GM19239 (cell line): ENCODE measurements around the gene RAB4A.
A peak's percentile ranks its signal among the peaks of the same experiment; 100 is the strongest.

Source experiments
- DNase-seq: peaks from one replicate; pipeline ENCODE4 v3.0.0; 2011; ENCODE audit warnings: low spot score; ENCODE audit not compliant: insufficient read length
- FAIRE-seq: peaks from 2 replicates; lab custom pipeline; 2011; peaks lifted over from hg19 to GRCh38; lab: Jason Lieb, UNC

The RAB4A gene

DNA sequence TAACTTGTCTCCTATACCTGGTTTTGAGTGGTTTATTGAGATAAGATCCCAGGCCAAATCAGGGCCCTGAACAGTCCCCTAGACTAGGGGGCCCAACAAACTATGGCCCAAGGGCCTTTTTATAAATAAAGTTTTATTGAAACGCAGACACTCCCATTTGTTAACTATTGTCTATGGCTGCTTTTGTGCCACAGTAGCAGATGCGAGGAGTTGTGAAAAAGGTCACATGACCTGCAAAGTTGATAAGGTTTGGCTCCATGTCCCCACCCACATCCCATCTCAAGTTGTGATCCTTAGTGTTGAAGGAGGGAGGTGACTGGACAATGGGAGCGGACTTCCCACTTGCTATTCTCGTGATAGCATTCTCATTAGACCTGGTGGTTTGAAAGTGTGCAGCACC lies 29.5 kb upstream of the RAB4A start:
- no peak for DNase-seq
- no peak for FAIRE-seq

DNA sequence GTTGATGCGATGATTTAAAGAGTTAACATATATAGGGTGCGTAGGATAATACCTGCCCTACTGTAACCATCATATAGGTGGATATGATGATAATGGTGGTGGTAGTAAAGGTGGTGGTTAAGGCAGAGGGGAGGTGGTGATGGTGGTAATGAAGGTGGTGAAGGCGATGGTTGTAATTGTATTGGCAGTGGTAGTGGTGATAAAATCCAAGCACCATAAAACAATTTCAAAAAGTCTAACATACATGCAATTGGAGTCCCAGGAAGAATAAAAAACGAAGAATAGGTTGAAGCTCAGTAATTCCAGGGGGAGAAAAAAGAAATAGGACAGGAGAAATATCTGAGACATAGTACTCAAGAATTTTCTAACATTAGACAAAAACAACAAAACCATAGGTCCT lies 27.3 kb upstream of the RAB4A start:
- DNase-seq = no peak
- FAIRE-seq = no peak

DNA sequence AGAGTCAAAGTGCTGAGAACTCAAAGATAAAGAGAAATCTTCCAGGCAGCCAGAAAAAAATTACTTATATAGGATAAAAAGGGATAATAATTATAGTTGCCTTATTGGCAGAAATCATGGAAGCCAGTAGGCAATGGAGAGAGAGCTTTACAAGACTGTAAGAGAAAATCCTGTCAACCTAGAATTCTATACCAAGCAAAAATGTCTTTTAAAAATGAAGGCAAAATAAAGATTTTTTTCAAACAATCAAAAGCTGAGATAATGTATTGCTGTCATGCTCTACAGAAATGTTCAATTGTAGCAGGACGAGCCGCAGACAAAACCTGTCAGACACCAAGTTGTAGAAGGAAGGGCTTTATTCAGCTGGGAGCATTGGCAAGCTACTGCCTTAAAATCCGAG lies 26.8 kb upstream of the RAB4A start:
- DNase-seq = no peak
- FAIRE-seq = no peak

DNA sequence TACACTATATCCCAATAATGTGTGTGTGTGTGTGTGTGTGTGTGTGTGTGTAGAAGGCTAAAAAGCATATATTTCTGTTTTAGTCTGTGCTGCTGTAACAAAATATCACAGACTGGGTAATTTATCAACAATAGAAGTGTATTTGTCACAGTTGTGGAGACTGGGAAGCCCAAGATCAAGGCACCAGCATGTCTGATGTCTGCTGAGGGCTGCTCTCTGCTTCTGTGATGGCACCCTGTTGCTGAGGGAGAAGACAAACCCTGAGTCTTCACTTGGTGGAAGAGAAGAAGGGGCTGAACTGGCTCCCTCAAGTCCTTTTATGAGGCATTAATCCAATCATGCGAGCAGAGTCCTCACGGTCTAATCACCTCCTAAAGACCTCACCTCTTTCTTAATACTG lies 23.0 kb upstream of the RAB4A start:
- no peak for FAIRE-seq
- no peak for DNase-seq

DNA sequence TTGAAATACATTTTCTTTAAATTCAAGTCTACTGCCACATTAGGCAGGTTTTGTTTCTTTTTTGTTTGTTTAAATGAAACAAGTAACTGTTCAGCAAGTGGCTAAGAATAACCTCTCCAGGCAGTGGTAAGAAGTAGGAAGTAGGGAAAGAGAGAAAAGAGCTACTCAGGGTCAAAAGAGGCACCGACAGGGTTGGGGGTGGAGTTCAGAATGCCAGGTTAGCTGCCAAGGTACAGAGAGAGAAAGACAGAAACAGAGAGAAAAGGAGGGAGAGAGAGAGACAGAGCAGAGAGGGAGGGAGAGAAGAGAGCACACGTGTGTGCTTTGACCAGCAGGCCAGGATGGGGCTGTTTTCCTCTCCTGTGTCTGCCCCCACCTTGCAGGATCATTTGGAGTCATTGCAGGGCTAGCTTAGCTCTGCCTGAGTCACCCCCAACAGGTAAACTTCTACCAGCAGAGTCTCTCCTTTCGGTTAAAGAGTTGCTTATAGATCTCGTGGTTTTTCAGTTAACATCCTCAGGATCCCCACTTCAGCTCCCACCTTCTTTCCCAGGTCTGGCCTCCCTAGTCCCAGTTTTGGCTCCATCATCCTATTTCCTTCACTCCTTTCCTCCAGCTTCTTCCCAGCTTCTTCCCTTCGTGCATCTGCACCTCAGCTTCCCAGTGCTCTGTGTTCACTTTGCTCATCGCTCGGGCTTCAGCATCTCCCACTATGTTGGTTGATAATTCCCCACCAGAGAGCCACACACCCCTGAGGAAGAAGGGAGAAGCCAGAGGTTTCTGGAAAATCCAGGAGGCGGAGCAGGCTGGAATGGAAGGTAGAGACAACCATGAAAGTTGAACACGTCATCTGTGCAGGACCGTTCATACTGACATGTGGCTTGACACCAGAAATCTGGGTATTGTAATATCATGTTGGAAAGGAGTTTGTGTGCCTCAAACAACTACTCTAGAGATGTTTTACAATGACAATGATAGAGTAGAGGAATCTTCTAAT lies 21.8 kb upstream of the RAB4A start:
- FAIRE-seq (no peak), DNase-seq (no peak)

DNA sequence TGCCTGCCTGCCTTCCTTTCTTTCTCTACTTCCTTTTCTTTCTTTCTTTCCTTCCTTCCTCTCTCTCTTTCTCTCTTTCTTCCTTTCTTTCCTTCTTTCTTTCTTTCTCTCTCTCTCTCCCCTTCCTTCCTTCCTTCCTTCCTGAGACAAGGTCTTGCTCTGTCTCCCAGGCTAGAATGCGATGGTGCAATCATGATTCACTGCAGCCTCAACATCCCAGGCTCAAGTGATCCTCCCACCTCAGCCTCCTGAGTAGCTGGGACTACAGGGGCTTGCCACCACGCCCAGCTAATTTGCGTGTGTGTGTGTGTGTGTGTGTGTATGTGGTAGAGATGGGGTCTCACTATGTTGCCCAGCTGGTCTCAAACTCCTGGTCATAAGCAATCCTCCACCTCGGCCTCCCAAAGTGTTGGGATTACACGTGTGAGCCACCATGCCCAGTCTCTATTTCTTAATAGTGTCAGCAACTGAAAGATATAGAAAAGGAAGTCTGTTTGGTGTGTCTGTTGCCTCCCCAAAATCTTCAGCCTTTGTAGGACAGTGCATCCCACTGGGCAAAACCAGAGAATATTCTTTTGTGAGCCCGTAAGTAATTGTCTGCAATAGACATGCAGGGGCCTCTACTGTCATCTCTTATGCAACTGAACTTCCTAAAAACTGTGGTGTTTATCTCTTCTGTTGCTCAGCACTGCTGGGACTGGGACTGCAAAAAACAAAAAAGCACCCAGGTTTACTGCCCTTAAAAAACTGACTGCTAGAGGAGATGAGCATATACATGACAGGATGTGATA lies 20.9 kb upstream of the RAB4A start:
- DNase-seq (no peak), FAIRE-seq (no peak)

DNA sequence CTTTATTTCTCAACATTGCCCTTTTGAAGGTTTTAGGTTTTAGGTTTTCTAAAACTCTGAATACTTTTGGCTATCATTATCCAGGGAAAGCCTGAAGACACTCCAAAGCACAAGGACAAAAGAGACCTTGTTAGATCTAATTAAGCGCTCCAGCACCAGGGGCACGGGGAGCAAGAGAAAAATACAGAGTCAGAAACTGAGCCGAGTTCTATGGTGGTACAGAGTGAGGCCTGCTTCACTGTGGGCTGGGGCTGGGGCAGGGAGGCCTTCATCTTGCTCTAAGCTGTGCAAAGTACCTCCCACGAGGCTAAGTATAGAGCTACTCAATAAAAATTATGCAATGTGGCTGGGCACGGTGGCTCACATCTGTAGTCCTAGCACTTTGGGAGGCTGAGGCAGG lies 19.7 kb upstream of the RAB4A start:
- DNase-seq (no peak), FAIRE-seq (no peak)

DNA sequence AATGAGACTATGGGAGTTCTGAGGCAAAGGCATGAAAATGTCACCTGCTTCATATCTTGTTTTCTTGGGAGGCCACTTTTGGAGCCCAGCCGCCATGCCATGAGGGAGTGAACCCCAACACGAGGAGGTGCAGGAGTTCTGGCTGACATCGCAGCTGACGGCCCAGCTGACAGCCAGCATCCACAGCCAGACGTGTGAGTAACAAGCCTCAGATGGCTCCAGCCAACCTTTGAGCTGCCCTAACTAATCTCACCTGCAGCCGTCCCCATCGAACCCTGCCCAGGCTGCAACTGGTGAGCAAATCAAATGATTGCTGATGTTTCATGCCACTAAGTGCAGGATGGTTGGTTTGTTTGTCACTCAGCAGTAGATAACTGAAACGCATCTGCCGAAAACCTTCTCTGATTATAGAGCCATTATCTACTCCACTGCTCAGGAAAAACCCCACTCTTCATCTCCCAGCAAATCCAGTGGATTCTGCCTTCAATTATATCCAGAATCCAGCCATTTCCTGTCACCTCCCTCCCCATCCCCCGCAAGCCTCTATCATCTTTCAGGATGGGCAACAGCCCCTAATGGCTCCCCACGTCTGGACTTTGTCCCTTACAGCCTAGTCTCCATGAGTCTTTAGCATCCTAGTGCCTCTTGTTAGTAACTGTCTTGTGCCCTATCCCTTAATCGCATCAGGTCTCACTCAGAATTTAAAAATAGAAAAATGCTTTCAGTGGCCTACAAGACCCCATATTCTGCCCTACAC lies 18.5 kb upstream of the RAB4A start:
- FAIRE-seq = no peak

DNA sequence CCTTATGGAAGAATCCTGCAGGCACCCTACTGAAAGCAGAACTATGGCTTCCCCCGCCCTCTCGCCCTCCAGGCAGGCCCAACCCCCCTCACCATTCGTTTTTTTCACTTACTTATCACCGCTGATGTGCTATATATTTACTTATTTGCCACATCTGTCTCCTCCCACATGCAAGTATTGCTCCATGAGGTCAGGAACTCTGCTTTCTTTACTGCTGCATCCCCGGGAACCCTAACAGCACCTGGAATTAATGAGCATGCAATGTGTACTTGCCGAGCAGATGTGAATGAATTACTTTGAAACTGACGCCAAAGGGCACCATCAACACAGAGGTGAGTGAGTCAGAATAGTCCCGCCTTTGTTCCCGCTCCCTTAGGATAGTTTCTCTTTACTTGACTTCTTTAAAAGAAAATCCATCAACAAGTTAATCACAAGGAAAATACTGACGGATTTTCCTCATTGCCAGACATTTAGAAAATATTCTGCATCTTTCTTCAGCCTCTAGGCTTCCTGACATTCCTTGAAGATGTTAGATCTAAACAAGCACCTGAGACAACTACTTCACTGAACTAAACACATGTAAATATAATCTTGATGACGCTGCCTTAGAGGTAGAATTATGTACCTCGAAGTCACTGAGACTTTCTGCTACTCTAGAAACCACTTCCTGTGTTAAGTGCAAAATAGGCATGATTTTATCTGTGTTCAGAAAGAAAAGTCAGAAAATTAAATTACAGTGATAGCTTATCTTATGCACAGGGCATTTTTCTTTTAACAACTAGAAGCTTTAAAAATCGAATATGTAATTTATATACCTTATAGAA lies 17.5 kb upstream of the RAB4A start:
- FAIRE-seq = peak; percentile 80
- DNase-seq = no peak

More for the DNA sequence above, 18.5 kb upstream of the RAB4A start:
- DNase-seq = no peak

DNA sequence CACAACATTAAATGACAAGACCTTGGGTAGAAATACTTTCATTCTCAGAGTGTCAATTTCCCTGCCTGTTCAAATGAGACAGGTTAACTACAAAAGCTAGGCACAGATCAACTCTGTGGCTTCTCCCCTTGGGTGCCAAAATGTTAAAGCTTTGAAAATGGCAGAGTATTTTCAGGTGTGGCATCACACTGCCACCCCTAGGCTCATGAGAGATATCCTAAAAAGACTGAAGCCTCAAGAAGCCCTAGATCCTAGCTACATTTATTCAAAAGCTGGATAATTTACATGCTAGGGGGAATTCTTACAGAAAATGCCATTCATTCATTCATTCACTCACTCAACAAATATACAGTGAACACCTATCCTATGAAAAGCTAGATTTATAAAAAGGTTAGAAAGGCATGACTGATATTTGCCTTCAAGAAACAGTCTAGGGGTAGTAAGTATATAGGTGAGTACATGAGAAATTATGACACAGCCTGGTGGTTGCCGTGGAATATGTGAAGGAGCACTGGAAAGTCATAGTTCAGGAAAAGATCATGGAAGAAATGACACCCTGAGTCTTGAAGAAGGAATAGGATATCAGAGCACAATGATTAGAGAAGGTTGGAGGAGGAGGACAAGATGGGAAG lies 15.9 kb upstream of the RAB4A start:
- no peak for FAIRE-seq
- DNase-seq = no peak

DNA sequence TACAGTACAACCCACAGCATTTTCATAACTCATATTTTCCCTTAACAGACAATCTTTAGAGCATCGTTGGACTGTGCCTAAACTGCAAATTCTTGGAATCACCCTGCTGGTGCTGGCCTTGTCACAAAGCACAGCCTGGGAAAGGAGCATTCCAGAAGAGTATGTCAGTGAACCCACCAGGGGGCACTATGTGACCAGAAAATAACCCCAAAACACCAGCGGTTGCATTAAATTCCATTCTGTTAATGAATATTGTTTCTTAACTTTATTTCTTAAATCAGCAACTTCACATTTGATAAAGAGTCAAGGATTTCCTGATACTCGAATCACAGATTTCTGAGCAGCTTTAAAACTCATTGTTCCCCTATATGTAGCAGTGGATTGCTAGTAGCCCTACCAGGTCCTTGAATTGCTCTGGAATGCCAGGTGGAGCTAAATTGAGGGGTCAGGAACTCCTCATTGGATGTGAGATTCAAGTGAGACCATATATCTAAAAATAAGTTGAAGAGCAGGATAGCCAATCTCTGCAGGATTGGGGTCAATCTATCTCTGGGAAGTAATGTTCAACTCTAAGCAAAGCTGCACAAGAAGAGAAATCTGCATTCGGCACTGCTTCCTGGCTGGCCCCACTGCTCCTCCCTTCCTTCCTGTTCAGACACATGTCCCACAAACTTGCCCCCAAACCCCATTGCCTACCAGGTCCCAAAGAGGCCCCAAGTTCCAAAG lies 12.7 kb upstream of the RAB4A start:
- DNase-seq (peak; percentile 34), FAIRE-seq (peak; percentile 85)

DNA sequence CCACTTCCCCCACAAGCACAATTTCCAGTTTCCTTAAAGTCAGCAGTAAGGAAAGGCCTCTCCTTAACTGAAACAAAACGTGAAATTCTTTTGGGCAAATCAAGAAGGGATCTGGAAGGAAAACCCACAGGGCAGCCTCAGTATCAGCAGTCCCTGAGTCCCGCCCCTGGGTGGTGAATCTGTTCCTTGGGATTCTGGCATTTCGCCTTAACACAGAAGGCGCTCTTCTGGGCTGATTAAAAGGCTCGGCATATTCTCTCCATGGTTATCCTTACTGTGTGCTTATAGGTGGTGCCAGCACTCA lies 12.2 kb upstream of the RAB4A start:
- no peak for DNase-seq
- FAIRE-seq = no peak

DNA sequence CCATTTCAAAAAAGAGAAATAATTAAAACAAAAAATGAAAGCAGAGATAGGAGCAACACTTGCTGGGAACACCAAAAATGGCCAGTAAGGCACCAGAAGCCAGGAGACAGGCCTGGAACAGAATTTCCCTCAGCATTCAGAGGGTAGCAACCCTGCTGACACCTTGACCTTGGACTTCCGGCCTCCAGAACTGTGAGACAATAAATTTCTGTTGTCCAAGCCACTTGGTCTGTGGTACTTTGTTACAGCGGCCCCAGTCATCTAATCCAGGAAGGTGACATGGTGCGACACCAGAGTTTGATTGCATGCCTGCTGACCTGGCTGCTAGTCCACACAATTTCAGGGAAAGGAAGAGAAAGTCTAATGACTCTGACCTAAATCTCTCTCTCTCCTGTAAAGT lies 10.6 kb upstream of the RAB4A start:
- DNase-seq (no peak), FAIRE-seq (no peak)

DNA sequence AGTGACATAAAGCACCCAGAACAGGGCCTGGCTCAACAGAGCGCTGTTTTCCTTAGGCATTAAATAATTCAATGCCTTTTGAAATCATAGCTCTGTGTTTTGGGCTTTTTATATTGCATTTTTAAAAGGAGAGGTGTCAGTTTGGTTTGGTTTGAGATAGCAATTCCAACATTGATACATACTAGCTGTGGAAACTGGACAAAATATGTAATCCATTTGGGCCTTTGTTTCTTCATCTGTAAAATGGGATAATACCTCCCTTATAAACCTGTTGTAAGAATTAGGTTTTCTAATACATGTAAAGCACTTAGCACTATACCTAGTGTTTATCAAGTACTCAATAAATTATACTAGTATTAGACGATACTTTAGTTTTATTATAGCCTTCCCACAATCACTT lies 8.7 kb upstream of the RAB4A start:
- FAIRE-seq = no peak
- DNase-seq = no peak

DNA sequence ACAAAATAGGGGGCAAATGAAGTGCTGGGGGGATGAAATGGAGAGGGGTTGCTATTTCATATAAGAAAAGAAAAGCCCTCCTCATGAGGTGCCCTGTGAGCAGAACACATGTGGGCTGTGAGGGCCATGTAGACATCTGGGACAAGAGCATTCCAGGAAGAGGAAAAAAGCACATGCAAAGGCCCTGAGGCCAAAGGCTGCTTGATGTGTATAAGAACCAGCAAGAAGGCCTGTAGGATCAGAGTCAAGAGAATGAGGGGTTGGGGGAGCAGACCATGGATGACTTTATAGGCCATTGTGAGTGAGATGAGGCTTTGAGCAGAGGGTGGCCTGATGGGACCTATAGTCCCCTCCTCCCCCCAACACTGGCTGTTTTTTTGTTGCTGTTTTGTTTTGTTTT lies 7.7 kb upstream of the RAB4A start:
- FAIRE-seq = no peak

DNA sequence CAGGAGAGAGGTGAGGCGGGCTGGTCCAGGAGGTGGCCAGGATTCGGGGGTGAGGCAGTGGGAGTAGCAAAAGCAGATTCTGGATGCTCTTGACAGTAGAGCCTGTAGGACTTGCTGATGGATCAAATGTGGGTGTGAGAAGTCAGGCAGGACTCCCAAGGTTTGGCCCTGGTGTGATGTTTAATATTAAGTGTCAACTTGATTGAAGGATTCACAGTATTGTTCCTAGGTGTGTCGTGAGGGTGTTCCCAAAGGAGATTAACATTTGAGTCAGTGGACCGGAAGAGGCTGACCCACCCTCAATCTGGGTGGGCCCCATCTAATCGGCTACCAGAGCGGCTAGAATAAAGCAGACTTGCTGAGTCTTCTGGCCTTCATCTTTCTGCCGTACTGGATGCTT lies 6.8 kb upstream of the RAB4A start:
- no peak for FAIRE-seq
- no peak for DNase-seq

More for the DNA sequence above, 7.7 kb upstream of the RAB4A start:
- no peak for DNase-seq

DNA sequence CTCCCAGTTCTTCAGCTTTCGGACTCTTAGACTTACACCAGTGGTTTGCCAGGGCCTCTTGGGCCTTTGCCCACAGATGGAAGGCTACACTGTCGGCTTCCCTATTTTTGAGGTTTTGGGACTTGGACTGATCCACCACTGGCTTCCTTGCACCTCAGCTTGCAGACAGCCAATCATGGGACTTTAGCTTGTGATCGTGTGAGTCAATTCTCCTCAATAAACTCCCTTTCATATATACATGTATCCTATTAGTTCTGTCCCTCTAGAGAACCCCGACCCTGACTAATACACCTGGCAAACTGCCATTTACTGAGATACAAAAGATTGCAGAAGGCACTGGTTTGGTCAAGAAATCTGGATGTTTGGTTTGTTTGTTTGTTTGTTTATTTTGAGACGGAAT lies 6.4 kb upstream of the RAB4A start:
- no peak for FAIRE-seq
- DNase-seq = no peak

DNA sequence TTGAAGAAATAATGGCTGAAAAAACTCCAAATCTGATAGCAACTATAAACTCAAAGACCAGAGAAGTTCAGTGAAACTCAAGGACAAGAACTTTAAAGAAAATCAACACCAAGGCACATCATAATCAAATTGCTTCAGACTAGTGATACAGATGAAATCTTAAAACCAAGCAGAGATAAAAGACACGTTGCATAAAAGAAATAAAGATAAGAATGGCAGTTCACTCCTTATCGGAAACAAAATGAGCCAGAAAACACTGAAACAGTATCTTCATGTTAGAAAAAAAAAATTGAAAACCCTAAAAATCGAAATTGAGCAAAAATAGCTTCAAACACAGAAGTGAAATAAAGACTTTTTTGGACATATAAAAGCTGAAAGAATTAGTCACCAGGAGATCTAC lies 4.6 kb upstream of the RAB4A start:
- no peak for FAIRE-seq

More for the DNA sequence above, 4.6 kb upstream of the RAB4A start:
- DNase-seq = no peak
